Lower leg skin (tissue), 3 donors: ENCODE measurements around the gene RXRA.

Experiments used
- CTCF ChIP-seq, 3 donors: fragments of 450-650 bp; IDR thresholded peaks; one replicate each; pipeline ENCODE4 v1.5.1; 2016; ENCODE audit warnings: antibody characterized with exemption in 3 of 3, mild to moderate bottlenecking in 3 of 3, moderate library complexity in 2 of 3
- POLR2A ChIP-seq, 2 donors: fragments of 450-650 bp; IDR thresholded peaks; one replicate each; pipeline ENCODE4 v1.6.1; 2016 to 2017; ENCODE audit warnings: antibody characterized with exemption in 2 of 2, mild to moderate bottlenecking in 1 of 2, moderate library complexity in 1 of 2

GRCh38 chr9:134286471-134287245, 39.6 kb upstream of the RXRA start:
- no peak for TF ChIP-seq POLR2A (IDR thresholded peaks at IDR 0.05)
- no peak for TF ChIP-seq CTCF (IDR thresholded peaks at IDR 0.05)
